K562 (cell line): ENCODE data around the gene CTDSPL. TPM values are rescaled to one million over a fixed set of nuclear protein-coding genes. Genes with fewer than 3 reads are reported as not detected.

Source experiments
- BCLAF1 ChIP-seq, 2 experiments: fragments of 450-650 bp in 1 of 2; IDR thresholded peaks; 2 replicates each; pipeline ENCODE4 v1.6.1; 2011 to 2017; ENCODE audit warnings: low read depth in 2 of 2, antibody characterized with exemption in 1 of 2, borderline replicate concordance in 1 of 2, low read length in 1 of 2, mild to moderate bottlenecking in 1 of 2, mixed read lengths in 1 of 2; ENCODE audit not compliant: control insufficient read depth in 1 of 2
- CBX3 ChIP-seq, 2 experiments: IDR thresholded peaks; 1 replicate in 1 of 2; 2 replicates in 1 of 2; pipeline ENCODE4 v1.6.1; 2012; ENCODE audit warnings: inconsistent platforms in 2 of 2, low read length in 2 of 2, borderline replicate concordance in 1 of 2, control low read depth in 1 of 2
- E2F1 ChIP-seq: sonication (generic); formaldehyde crosslinking; IDR thresholded peaks from 2 replicates; pipeline ENCODE4 v1.8.1; 2023; ENCODE audit warnings: mild to moderate bottlenecking, missing genetic modification reagents, moderate library complexity
- GTF2B ChIP-seq: IDR thresholded peaks from 2 replicates; pipeline ENCODE4 v1.6.1; 2011; ENCODE audit not compliant: insufficient read length; ENCODE audit errors: extremely low read depth
- HIVEP1 ChIP-seq: fragments of 250-450 bp; sonication (Bioruptor Pico); IDR thresholded peaks from 2 replicates; pipeline ENCODE4 v1.4.0; 2020; ENCODE audit warnings: mild to moderate bottlenecking
- HMGN3 ChIP-seq: IDR thresholded peaks from 2 replicates; pipeline ENCODE4 v1.6.1; 2011; ENCODE audit warnings: borderline replicate concordance, low read depth, mild to moderate bottlenecking, mixed read lengths, low read length; ENCODE audit not compliant: insufficient read length; ENCODE audit errors: extremely low read depth
- KDM4B ChIP-seq, 2 experiments: fragments of 450-650 bp in 1 of 2; sonication (generic) in 1 of 2; IDR thresholded peaks; 2 replicates each; pipeline ENCODE4 v1.6.1; 2016 to 2017; ENCODE audit warnings: borderline replicate concordance in 2 of 2, antibody characterized with exemption in 1 of 2, low read depth in 1 of 2, mild to moderate bottlenecking in 1 of 2
- MCM3 ChIP-seq: fragments of 450-650 bp; IDR thresholded peaks from 2 replicates; pipeline ENCODE4 v1.6.1; 2016
- NR2F6 ChIP-seq: fragments of 450-650 bp; formaldehyde crosslinking; IDR thresholded peaks from 2 replicates; pipeline ENCODE4 v1.4.0; 2020; ENCODE audit warnings: mild to moderate bottlenecking
- SOX6 ChIP-seq: fragments of 450-650 bp; IDR thresholded peaks from 2 replicates; pipeline ENCODE4 v1.6.1; 2014; ENCODE audit warnings: mild to moderate bottlenecking
- VEZF1 ChIP-seq: fragments of 200-800 bp; sonication (Bioruptor generic); IDR thresholded peaks from 2 replicates; pipeline ENCODE4 v1.6.1; 2017; ENCODE audit warnings: missing genetic modification characterization, missing compliant biosample characterization
- ZBTB33 ChIP-seq: sonication (generic); formaldehyde crosslinking; IDR thresholded peaks from 2 replicates; pipeline ENCODE4 v1.8.1; 2023; ENCODE audit warnings: mild to moderate bottlenecking, missing genetic modification reagents
- ZC3H4 ChIP-seq: sonication (generic); formaldehyde crosslinking; IDR thresholded peaks from 2 replicates; pipeline ENCODE4 v1.9.0; 2021; ENCODE audit warnings: missing genetic modification reagents, borderline replicate concordance
- ZNF197 ChIP-seq: fragments of 200-800 bp; sonication (Bioruptor generic); IDR thresholded peaks from 2 replicates; pipeline ENCODE4 v1.6.1; 2016; ENCODE audit warnings: low read depth, missing genetic modification characterization, missing compliant biosample characterization
- ZNF77 ChIP-seq: fragments of 250-450 bp; sonication (Bioruptor Pico); IDR thresholded peaks from 2 replicates; pipeline ENCODE4 v1.5.0; 2020
- polyA plus RNA-seq, 8 experiments: library from polyadenylated mRNA; depleted of rRNA in 4 of 8; stranded (reverse) in 5 of 8; unstranded in 3 of 8; fragments of >200 nt; fragmentation: Nextera tagmentation in 2 of 8; fragmentation: Illumina TruSeq in 1 of 8; extraction: Ambion mirVana in 2 of 8; extraction: Trizol in 1 of 8; gene quantifications; 2 replicates each; pipeline versions ENCODE4 v1.2.1 to v1.2.3, GENCODE V29; 2011 to 2014; ENCODE audit warnings: inconsistent platforms in 1 of 8, missing spikeins in 1 of 8
- total RNA-seq, 7 experiments: library from RNA; depleted of rRNA in 6 of 7; stranded (reverse); fragments of >200 nt in 6 of 7; fragmentation: Illumina TruSeq in 2 of 7; extraction: Trizol in 2 of 7; gene quantifications; 2 replicates each; pipeline versions ENCODE4 v1.2.1 to v1.2.3, GENCODE V29; 2011 to 2021; ENCODE audit warnings: low replicate concordance in 1 of 7

The CTDSPL gene
- total and polyA plus RNA-seq, 9 of the 15 experiments (the other 6 are each of a cell fraction or from before 2014, with no cell fraction given) = 5.1 to 19.3 (median 11.3) TPM

GRCh38 chr3:37986479-37987314, 125.0 kb downstream of the CTDSPL start (continued):
- TF ChIP-seq NR2F6 (CRISPR knock-in tag) = no peak
- TF ChIP-seq CBX3 (IDR thresholded peaks at IDR 0.05; ENCODE audit: borderline replicate concordance in 1 of 2, low read length in 2 of 2) = peak in 1 of 2 experiments; percentile 76; a peak in 1 of 3 replicates
- TF ChIP-seq E2F1 (CRISPR knock-in tag) = peak; percentile 83
- no peak for TF ChIP-seq ZNF77 (CRISPR knock-in tag)
- TF ChIP-seq MCM3 = no peak
- TF ChIP-seq GTF2B = no peak
- TF ChIP-seq ZC3H4 = no peak
- TF ChIP-seq BCLAF1 (IDR thresholded peaks at IDR 0.05; ENCODE audit: borderline replicate concordance in 1 of 2, control insufficient read depth in 1 of 2, low read depth in 2 of 2, low read length in 1 of 2) = peak in 1 of 2 experiments; percentile 83; a peak in 1 of 4 replicates
- no peak for TF ChIP-seq HIVEP1 (CRISPR knock-in tag)
- TF ChIP-seq SOX6 = peak; percentile 98
- no peak; a peak in 2 of 4 replicates for TF ChIP-seq KDM4B (IDR thresholded peaks at IDR 0.05; ENCODE audit: borderline replicate concordance in 2 of 2, low read depth in 1 of 2)
- peak; percentile 80 for TF ChIP-seq VEZF1 (CRISPR knock-in tag)
- no peak for TF ChIP-seq ZBTB33 (CRISPR knock-in tag)
- peak; percentile 97 for TF ChIP-seq HMGN3
- TF ChIP-seq ZNF197 = peak; percentile 30; the same call in 1 of the 2 replicates
